GM21576 (cell line): ENCODE measurements around the gene CP.

Experiments used
- ATAC-seq: cut with Tn5 transposase; IDR thresholded peaks from one replicate; pipeline ENCODE4 v1.9.1; 2021; ENCODE audit warnings: mild to moderate bottlenecking, moderate library complexity; ENCODE audit not compliant: unreplicated experiment

Gene CP

GRCh38 chr3:149186721-149187120 is 34.9 kb downstream of the CP start:
- ATAC-seq: no peak

- ATAC-seq: no peak
Measured at GRCh38 chr3:149186219-149186618, 35.4 kb downstream of the CP start.

GRCh38 chr3:149181182-149181581 is 40.4 kb downstream of the CP start:
- no peak for ATAC-seq

- no peak for ATAC-seq
Measured at GRCh38 chr3:149180057-149180573, 41.5 kb downstream of the CP start.

- no peak for ATAC-seq
Measured at GRCh38 chr3:149179220-149179619, 42.4 kb downstream of the CP start.

- no peak for ATAC-seq
Measured at GRCh38 chr3:149177122-149177521, 44.5 kb downstream of the CP start.

GRCh38 chr3:149174901-149175300 is 46.7 kb downstream of the CP start:
- peak; percentile 94 for ATAC-seq

- no peak for ATAC-seq
Measured at GRCh38 chr3:149170672-149171071, 51.0 kb downstream of the CP start.

- ATAC-seq: no peak
Measured at GRCh38 chr3:149167898-149168297, 53.7 kb downstream of the CP start.

GRCh38 chr3:149163066-149163465 is 58.6 kb downstream of the CP start:
- ATAC-seq: no peak

- no peak for ATAC-seq
Measured at GRCh38 chr3:149162007-149162406, 59.6 kb downstream of the CP start.

GRCh38 chr3:149160754-149161300 is 60.8 kb downstream of the CP start:
- ATAC-seq: no peak

- ATAC-seq: no peak
Measured at GRCh38 chr3:149153402-149153801, 68.2 kb downstream of the CP start.

GRCh38 chr3:149152420-149152819 is 69.2 kb downstream of the CP start:
- ATAC-seq: peak; percentile 92

GRCh38 chr3:149151843-149152242 is 69.8 kb downstream of the CP start:
- ATAC-seq: no peak

GRCh38 chr3:149150436-149150835 is 71.2 kb downstream of the CP start:
- ATAC-seq: no peak

GRCh38 chr3:149145974-149146373 is 75.7 kb downstream of the CP start:
- ATAC-seq: peak; percentile 86

- ATAC-seq: no peak
Measured at GRCh38 chr3:149145356-149145755, 76.3 kb downstream of the CP start.

- no peak for ATAC-seq
Measured at GRCh38 chr3:149142682-149143081, 78.9 kb downstream of the CP start.

- no peak for ATAC-seq
Measured at GRCh38 chr3:149134575-149134974, 87.1 kb downstream of the CP start.

- no peak for ATAC-seq
Measured at GRCh38 chr3:149131589-149131988, 90.0 kb downstream of the CP start.

- peak; percentile 95 for ATAC-seq
Measured at GRCh38 chr3:149129326-149130205, 92.1 kb downstream of the CP start, which contains the start of gene HPS3. Gene HPS3, plus strand, starts transcription at chr3:149129638. Its CDS starts 86 bp downstream, at chr3:149129724.
